NCI-H146 treated with DMSO at 0.1 percent for 48 hours (cell line): ENCODE results near the gene C11orf21.
"Not testable (repeated sequence)": the region's sequence is repeated elsewhere in the genome, so short reads cannot be mapped to it uniquely, and the experiment has no call there.

Experiments used
- DNase-seq: peaks from one replicate; lab custom pipeline; 2025; ENCODE audit not compliant: unreplicated experiment; lab: John Stamatoyannopoulos, UW

C11orf21 gene

DNA sequence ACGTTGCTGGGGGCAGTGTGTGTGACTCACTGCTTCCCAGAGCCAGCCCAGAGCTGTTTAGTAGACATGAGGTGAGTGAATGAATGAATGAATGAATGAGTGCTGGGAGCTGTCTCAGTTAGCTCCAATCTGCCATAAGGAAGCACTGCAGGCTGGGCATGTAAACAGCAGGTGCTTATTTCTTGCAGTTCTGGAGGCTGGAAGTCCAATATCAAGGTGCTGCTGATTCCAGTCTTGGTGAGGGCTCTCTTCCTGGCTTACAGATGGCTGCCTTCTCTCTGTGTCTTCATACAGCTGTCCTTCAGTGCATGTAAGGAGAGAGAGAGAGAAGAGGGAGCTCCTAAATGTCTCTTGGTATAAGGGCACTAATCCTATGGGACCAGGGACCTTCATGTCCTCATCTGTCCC is 4.1 kb downstream of the C11orf21 start:
- no peak for DNase-seq

DNA sequence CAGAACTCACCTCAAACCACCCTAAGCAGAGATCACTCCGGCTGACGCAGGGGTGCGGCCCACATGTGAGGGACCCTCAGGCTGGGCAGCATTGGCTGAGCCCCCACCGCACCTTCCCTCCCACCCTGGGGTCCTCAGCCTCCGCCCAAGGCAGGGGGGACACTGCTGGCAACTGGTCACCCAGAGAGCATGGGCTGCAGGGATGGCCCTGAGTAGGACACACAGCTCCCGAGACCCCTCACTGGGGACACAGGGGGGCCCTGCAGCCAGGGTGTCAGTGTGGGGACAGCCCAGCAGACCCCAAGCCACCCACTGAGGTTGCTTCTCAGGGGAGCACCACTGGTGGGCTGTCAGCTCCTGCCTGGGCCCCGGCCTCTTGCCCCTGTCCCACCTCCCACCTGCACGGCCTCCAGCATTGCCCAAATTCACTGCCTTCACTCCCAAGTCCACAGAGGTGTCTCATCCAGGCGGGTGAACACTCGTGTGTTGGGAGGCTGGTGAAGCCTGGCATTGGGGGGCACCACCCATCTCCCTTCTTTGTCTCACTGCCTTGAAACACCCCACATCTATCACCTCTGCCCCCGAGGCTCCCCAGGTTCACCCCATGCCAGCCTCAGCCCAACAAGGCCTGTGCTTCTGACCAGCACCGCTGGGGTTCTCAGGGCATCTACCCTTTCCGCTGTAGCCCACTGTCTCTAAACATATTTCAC is 4.7 kb downstream of the C11orf21 start:
- DNase-seq = no peak

DNA sequence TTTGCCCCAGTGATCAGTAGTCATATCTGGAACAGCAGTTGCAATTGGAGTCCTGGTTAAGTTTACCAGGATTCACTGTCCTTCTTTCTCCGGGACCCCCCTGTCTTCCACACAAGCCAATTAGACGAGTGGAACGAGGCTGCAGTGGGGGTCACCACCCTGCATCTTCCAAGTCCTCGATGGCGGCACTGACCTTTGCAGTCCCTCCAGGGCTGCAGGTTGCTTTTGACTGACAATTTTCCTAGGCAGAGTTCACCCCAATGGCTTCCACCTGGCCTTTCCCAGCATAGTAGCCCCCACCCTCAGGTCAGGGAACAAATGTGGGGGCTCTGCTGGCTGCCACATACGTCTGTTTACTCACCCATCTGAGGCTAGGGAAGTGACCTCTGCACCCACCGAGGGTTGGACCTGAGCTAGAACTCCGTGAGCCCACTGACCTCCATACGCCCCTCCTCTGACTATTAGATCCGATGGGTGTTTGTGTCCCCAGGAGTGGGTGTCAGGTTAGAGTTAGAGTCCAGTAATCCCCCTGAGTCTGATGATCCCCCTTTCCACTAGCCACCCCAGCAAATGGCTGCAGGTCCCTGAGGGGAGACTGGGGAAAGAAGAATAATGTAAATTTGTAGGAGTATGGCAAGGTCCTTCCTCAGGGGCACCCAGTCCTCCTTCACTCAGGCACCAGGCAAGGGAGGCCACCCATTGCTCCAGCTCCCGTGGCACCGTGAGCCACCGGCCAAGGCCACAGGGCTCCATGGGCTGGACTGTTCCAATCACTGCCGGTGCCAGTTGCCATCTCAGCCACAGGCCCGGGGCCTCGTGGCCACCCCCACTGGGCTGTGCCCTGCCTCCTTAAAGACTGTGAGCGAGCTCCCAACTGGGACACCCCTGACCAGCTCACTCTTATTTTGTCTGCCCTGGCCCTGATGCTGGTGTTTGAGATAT is 5.5 kb downstream of the C11orf21 start:
- no peak for DNase-seq

DNA sequence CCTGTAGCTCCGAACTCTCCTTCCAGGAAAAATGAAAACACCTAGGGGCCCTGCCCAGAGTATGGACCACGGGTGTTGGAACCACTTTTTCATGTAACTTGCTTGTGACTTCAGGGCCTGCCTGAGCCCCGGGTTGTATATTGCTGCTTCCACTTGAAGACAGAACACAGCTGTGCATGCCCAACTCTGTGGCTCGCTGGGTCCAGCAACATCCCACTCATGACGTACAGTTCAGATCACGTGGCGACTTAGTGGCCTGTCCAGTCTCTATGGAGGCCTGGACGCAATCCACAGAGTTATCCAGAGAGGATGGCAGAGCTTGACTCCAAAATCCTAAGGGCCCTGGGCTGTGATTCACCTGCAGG is 6.8 kb downstream of the C11orf21 start:
- DNase-seq = no peak

DNA sequence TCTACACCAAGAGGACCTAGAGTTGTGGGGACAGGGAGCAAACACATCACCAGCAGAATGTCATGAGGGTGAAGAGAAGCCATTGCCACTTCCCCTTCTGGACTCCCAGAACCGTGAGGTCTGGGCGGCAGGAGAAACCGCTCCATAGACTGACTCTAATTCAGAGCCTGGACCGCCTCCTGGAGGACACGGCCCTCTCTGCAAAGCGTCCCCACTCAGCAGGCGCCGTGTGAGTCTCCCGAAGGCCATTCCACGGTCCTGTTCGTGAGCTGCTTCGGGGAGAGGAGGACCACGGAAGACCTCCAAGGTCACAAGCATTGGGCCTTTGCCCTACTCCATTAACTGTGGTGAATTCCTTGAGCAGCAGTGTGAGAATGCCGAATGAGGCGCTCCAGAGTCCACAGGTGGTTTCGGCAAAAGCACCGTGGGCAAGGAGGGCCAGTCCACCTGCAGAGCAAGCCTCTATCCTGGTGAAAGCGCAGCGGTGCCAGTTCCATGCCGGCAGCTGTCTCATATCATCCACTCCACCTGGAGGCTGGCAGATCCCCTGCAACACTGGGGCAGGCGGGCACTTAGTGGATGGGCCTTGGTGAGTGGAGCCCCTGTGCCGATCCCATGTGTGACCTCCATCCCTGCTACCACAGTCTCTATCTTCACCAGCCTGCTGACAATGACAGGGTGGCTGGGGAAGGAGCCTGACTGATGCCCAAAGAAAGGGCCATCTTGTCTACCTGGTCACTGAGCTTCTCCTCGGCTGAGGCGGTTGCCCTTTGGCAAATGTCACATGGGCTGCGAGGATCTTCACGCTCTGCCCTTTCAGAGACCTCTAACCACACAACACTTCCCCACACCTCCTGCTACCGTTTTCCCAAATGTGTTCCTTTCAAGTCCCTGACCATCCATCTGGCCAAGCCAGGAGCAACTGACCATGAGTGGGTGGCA is 7.5 kb downstream of the C11orf21 start:
- DNase-seq = no peak

DNA sequence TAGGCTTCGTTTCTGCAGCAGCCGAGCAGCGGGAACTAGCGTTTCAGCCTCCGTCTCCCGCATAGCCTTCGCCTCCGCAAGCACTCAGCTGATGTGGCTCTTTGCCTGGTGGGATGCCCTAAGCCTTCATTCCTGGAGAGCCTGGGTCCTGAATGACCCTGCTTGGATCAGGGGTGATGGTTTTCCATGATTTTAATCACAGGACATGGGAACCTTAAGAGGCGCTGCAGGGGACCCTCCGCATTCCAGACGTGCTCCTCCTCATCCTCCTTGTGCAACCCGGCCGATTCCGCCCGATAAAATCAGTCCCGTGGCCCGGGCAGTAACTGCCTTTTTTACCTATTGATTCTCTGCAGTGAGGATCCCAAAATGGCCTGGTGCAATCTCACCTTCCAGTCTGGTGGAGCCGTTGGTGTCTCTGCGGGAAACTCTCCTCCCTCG is 8.2 kb downstream of the C11orf21 start:
- no peak for DNase-seq

DNA sequence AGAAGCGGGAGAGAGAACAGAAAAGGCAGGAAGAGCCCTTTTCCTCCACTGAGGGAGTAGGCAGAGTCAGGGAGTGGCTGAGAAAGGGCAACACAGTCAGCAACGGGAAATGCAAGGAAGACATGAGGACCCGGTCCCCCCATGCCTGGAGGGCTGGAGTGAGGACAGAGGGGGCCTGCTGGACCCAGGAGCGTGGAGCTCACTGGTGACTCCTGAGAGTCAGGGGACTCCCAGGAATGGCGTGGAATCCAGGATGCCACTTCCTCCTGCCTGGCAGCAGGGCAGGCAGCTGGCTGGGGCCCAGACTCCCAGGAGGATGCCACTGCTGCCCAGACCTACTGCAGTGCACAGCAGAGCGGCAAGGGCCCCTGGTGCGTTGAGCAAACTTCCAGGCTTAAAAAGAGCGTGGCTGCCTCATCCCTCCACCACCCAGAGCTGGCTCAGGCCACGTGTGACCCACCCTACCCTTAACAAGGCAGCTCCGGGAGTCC is 11.3 kb downstream of the C11orf21 start:
- DNase-seq = no peak

DNA sequence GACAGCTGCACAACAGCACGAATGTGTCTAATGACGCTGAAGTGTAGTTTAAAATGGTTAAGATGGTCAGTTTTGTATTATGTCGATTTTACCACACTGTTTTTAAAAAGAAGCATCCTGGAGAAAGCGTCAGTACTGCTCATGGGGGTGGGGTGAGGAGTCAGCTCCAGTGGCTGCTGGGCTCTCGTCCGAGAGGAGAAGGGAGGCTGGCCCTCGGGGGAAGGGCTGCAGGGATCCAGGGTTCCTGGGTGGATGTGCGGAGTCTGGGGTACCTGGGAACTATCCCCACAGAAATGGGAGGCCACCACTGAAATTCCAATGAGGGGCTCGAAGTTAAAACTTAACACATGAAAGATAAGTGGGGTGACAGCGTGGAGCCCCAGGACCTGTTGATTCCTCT is 11.9 kb downstream of the C11orf21 start:
- no peak for DNase-seq

DNA sequence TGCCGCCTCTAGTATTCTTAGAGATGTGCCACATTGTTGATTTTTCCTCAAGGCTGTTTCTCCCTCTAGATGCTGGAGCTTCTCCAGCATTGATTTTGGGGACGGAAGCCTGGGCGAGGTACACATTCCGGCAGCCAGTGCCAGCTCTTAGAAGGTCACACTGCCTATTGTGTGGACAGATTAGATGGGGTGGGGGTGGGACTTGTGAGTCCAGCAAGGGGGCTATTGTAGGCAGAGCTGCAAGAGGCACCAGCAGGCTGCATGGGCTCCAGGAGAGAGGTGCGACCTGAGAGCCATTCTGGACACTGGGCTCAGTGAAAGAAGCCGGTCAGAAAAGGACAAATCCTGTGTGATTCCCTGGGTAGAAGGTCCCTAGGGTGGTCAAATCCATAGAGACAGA is 12.4 kb downstream of the C11orf21 start:
- no peak for DNase-seq

DNA sequence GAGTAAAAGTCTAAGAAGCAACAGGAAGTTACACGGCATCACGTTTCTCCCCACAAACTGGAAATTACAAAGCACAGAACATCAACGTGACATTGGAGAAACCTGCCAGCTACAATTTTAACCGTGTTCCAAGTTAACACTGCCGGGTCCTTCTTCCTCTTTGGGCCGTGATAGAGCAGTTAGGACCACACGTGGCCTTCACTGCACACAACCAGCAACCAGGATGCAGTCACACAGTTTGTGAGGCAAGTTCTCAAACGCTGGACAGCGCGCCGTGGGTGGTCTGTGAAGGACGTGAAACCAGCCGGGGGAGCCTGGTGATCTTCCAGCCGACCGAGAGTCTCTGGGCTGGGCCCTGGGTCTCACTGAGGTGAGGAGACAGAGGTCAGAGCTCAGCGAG is 14.6 kb downstream of the C11orf21 start:
- no peak for DNase-seq

DNA sequence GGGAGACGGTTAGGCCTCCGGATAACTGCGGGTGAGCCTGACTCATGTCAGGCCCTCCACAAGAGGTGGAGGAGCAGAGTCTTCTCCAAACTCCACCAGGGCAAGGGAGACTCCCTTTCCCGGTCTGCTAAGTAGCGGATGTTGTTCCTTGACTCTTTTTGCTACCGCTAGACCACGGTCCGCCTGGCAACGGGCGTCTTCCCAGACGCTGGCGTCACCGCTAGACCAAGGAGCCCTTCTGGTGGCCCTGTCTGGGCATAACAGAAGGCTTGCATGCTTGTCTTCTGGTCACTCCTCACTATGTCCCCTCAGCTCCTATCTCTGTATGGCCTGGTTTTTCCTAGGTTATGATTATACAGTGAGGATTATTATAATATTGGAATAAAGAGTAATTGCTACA is 15.4 kb downstream of the C11orf21 start:
- not testable (repeated sequence) for DNase-seq

DNA sequence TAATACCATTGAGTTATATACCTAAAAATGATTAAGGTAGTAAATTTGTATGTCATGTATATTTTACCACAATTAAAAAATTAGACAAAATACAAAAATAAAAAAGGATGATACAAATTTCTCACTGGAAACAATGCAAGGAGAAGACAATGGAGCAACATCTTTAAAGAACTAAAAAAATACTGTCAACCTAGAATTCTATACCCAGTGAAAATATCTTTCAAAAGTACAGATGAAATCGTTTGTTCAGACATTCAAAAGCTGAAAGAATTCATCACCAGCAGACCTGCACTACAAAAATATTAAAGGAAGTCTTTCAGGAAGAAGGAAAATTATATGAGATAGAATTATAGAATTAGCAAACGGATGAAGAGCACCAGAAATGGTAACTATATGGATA is 21.5 kb downstream of the C11orf21 start:
- no peak for DNase-seq

DNA sequence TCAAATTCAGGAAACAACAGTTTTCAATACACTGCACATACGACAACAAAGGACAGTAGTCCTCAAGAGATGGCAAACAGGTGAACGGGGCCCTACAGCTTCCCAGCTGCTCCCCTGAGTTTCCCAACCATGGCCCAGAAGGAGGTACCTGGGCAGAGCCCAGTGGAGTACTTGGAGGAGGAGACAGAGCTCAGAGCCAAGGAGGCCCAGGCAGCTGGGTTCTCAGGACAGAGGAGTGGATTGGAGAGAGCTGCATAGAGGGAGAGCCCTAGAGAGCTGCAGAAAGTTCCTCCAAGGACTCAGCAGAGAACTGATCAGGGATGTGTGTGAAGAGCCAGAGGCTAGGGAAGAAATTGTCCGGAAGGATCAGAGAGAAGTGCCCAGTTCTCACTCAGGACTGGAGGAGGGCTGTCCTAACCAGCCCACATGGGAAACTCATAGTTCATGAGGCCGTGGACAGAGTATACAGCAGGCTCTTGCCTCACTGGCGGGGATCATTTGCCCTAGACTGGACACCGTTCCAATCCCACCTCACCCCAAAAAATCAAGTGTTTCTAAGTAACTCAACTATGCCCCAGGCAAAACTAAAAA is 23.7 kb downstream of the C11orf21 start:
- no peak for DNase-seq

DNA sequence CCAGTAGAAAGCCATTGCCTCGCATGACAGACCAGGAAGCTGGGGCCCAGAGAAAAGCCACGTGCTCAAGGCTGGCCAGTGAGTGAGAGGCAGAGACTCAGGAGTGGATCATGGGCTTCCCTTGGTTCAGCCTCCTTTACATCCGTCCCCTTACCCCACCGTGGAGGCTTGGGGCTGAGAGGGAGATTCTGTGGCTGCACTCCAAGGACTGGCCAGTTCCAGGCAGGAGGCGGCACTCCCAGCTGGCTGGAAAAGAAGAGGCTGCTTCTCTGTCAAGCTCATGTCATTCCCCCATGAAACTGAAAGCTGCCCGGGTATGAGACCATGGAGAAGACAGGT is 24.7 kb downstream of the C11orf21 start:
- DNase-seq = no peak

DNA sequence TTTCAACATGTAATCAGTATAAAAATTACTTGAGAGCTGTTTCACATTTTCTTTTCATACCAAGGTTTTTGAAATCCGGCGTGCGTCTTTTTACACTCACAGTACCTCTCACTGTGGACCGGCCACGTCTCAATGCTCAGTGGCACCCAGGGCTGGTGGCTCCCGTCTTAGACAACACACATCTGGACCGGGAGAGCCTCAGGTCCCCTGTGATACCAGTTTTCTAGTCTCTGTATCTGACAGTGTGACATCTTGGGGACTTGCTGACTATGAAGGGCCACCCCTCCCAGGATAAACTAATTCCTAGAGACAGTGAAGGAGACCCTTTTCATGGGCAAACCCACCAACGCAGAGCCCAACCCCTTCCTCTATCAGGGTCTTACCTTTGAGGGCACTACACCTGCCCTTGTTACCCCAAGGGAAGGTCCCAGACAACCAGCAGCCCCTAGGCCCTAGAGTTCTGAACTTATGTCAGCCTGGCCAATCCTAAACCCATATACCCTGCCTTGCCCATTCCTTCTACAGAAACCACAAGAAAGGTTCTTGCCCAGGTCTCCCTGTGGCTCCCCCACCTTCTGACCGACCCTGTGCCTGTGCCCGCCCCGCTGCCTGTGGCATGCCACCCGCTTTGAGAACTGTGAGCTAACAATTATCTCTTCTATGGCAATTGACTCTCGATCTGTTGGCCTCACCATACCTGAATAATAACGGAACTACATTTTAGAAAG is 25.3 kb downstream of the C11orf21 start:
- DNase-seq = no peak

DNA sequence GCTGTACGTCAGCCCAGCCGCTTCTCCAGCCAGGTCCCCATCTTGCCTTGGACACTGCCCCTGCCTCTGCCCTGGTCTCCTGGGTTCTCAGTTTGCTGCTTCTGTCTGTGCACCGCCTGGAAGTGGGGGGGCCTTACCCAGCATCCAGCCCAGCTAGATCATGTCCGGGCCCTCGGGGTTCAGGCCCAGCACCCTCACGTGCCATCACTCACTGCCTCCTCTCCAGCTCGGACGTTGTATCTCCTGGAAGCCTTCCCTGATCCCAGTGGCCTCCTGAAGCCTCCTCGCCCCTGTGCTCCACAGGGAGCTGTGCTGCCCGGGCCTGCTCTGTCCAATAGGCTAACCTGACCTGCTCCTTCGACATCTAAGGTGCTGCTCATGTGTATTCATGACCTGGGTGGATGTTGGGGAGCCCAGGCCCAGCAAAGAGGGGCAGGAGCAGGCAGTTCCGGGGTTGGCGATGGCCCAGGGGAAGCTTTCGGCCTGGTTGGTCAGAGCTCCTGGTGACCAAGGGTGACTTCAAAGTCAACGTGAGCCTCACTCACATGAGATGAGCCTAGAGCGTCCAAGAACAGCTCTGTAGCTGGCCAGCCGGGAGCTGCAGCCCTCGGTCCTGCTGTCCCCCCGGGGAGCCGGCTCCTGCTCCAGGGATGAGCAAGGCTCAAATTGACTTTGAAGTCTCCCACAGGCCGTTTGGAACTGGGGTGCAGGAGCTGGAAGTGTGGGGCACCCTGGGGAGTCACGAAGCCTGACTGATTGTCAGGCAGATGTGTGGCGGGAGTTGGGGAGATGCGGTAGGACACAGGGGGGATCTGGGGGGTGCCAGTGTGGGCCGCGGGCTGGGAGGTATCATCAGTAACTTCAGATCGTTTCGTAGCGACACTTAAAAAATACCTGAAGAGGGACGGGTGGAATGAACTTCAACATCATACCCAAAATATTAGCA is 26.1 kb downstream of the C11orf21 start:
- DNase-seq = no peak

DNA sequence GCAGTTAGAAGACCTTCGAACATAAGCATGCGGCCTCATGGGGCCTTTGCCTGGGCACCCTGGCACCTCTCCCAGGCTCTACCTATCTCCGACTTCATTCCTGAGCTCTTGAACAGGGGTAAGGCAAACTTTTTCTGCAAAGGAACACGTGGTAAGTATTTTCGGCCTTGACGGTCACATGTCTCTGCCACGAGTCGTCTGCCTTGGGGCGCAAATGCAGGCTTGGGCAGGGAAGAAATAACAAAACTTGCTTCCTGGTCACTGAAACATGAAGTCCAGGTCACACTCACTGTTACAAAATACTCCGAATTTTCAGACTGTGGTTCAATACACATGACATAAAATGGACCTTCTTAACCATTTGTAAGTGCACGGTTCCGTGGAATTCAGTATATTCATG is 27.9 kb downstream of the C11orf21 start:
- DNase-seq = no peak

DNA sequence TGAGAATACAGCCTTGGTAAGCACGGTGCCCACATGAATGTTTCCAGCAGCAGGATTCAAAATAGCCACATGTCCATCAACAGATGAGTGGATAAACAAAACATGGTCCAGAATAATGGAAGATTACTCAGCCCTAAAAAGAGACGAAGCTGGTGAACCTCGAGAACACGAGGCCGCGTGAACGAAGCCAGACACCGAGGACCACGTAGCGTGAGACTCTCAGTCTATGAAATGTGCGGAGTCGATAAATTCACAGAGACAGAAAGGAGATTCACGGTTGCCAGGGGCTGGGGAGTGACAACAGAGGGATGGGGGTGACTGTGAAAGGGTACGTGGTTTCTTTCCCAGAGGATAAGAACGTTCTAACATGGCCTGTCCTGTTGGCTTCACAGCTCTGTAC is 28.4 kb downstream of the C11orf21 start:
- no peak for DNase-seq

DNA sequence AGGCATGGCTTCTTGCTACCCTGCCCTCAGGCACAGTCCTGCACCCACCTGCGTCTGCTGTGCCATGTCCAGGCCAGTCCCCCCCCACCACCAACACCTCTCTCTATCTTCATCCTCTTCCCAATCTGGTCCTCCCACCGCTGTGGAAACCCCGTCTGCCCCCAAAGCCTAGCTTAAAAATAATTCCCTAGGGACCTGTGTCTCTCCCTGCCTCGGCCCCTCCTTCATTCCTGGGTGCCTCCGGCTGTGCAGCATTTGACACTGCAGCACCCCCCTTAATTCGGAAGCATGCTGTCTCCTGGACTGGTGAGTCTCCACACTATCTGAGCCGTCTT is 28.8 kb downstream of the C11orf21 start:
- no peak for DNase-seq
